Calu3 (cell line): ENCODE measurements around the gene MUS81. TPM values are rescaled to one million over a fixed set of nuclear protein-coding genes. Genes with fewer than 3 reads are reported as not detected.

Experiments used
- BruUV-seq: library from RNA; stranded (reverse); fragments of 400-500 nt; replicated peaks from 2 replicates; lab custom pipeline; 2021; lab: Mats Ljungman, UMichigan
- CTCF ChIA-PET: fragments of 300-600 bp; sonication (Branson Sonifier 250); formaldehyde crosslinking; loops from one replicate; lab custom pipeline; 2022; ENCODE audit warnings: antibody characterized with exemption; lab: Charles Lee
- DNase-seq: peaks from one replicate; pipeline ENCODE4 v3.0.0; 2022
- H3K27ac Mint-ChIP-seq: one replicate; pipeline ENCODE4 v1.8.0; 2022; ENCODE audit warnings: mixed read lengths; ENCODE audit not compliant: unreplicated experiment
- H3K27me3 Mint-ChIP-seq: one replicate; pipeline ENCODE4 v1.8.0; 2022; ENCODE audit warnings: mixed read lengths; ENCODE audit not compliant: unreplicated experiment
- H3K36me3 Mint-ChIP-seq: one replicate; pipeline ENCODE4 v1.8.0; 2022; ENCODE audit warnings: mild to moderate bottlenecking, moderate library complexity, mixed read lengths; ENCODE audit not compliant: insufficient read depth, unreplicated experiment
- H3K4me1 Mint-ChIP-seq: one replicate; pipeline ENCODE4 v1.8.0; 2022; ENCODE audit warnings: mild to moderate bottlenecking, low read depth, mixed read lengths; ENCODE audit not compliant: unreplicated experiment
- H3K4me3 Mint-ChIP-seq: one replicate; pipeline ENCODE4 v1.8.0; 2022; ENCODE audit warnings: mild to moderate bottlenecking, low read depth, moderate library complexity, mixed read lengths; ENCODE audit not compliant: unreplicated experiment
- H3K9me3 Mint-ChIP-seq: one replicate; pipeline ENCODE4 v1.8.0; 2022; ENCODE audit warnings: low read depth, mixed read lengths; ENCODE audit not compliant: unreplicated experiment
- CTCF ChIP-seq: fragments of 200-600 bp; IDR thresholded peaks from one replicate; pipeline ENCODE4 v1.8.0; 2022; ENCODE audit warnings: antibody characterized with exemption; ENCODE audit not compliant: unreplicated experiment
- intact Hi-C: fragments of 100-400 bp; cut with micrococcal nuclease; formaldehyde crosslinking; loops from one replicate; pipeline ENCODE4 v1.10.0; 2022; ENCODE audit not compliant: unreplicated experiment
- total RNA-seq: library from RNA; stranded (reverse); gene quantifications from 2 replicates; pipeline ENCODE4 v1.2.3, GENCODE V29; 2022

MUS81 gene
- total RNA-seq, 1 experiment from 2014 or later, result 67.6 TPM

- no peaks in the 10 kb centered on the region for H3K27me3 Mint-ChIP-seq
- H3K4me3 Mint-ChIP-seq, result no peak within 1 kb of the TSS
- H3K4me1 Mint-ChIP-seq, result no peaks in the 10 kb centered on the region
- intact Hi-C loops, result no loop called here
- BruUV-seq, result no TSS peak
- peak; percentile 54 for DNase-seq
- CTCF ChIA-PET, result no interaction called here
- H3K9me3 Mint-ChIP-seq, result peaks cover 2% of the 10 kb centered on the region
- H3K27ac Mint-ChIP-seq, result no peak within 1 kb of the TSS
- no peaks in the 10 kb centered on the region for H3K36me3 Mint-ChIP-seq
- TF ChIP-seq CTCF, result no peak
Measured at GRCh38 chr11:65833297-65834030, 26.8 kb upstream of the MUS81 start, which contains the start of gene SNX32. SNX32 (plus strand) TSS chr11:65833963; CDS start chr11:65834066, 103 bp downstream.

- CTCF ChIA-PET, result no interaction called here
Measured at GRCh38 chr11:65834202-65834601, 26.0 kb upstream of the MUS81 start.

GRCh38 chr11:65842144-65842543 is 18.1 kb upstream of the MUS81 start:
- Mint-ChIP-seq H3K4me1 (no peaks in the 10 kb centered on the region), H3K27me3 (no peaks in the 10 kb centered on the region), H3K4me3 (no peak overlapping the region), H3K36me3 (peaks cover 7% of the 10 kb centered on the region), H3K9me3 (peaks cover 2% of the 10 kb centered on the region), H3K27ac (no peak overlapping the region)
- TF ChIP-seq CTCF, result no peak
- BruUV-seq, result no TSS peak
- intact Hi-C loops, result no loop called here
- no peak for DNase-seq
- CTCF ChIA-PET, result interaction anchor here (0.7 kb wide), 1 partner anchor 12 kb away, joined by 10 read pairs; no protein-coding TSS in a partner anchor

More at GRCh38 chr11:65834202-65834601, 26.0 kb upstream of the MUS81 start:
- Mint-ChIP-seq H3K27me3 (no peaks in the 10 kb centered on the region), H3K36me3 (no peaks in the 10 kb centered on the region), H3K4me3 (no peak overlapping the region), H3K27ac (no peak overlapping the region), H3K9me3 (peaks cover 2% of the 10 kb centered on the region), H3K4me1 (no peaks in the 10 kb centered on the region)
- no peak for TF ChIP-seq CTCF
- intact Hi-C loops, result no loop called here
- DNase-seq, result no peak
- BruUV-seq, result no TSS peak

GRCh38 chr11:65843811-65844210 is 16.4 kb upstream of the MUS81 start:
- Mint-ChIP-seq H3K27me3 (no peaks in the 10 kb centered on the region), H3K27ac (no peak overlapping the region), H3K9me3 (no peaks in the 10 kb centered on the region), H3K4me1 (no peaks in the 10 kb centered on the region), H3K36me3 (peaks cover 16% of the 10 kb centered on the region), H3K4me3 (no peak overlapping the region)
- no peak for TF ChIP-seq CTCF
- no peak for DNase-seq
- intact Hi-C loops, result no loop called here
- no TSS peak for BruUV-seq
- CTCF ChIA-PET, result interaction anchor here (0.6 kb wide), 1 partner anchor 165 kb away, joined by 3 read pairs; no protein-coding TSS in a partner anchor
